ENCODE results near the gene CHMP1A. TPM values are rescaled to one million over a fixed set of nuclear protein-coding genes. Genes with fewer than 3 reads are reported as not detected.
"Not testable (repeated sequence)": the region's sequence is repeated elsewhere in the genome, so short reads cannot be mapped to it uniquely, and the experiment has no call there.

Gene CHMP1A
- total RNA-seq = 40.6 TPM
- long read RNA-seq, partial matches to known transcripts = 3 of 73 reads
- long read RNA-seq, other reads (novel, unspliced or antisense) = 64 of 73 reads

DNA sequence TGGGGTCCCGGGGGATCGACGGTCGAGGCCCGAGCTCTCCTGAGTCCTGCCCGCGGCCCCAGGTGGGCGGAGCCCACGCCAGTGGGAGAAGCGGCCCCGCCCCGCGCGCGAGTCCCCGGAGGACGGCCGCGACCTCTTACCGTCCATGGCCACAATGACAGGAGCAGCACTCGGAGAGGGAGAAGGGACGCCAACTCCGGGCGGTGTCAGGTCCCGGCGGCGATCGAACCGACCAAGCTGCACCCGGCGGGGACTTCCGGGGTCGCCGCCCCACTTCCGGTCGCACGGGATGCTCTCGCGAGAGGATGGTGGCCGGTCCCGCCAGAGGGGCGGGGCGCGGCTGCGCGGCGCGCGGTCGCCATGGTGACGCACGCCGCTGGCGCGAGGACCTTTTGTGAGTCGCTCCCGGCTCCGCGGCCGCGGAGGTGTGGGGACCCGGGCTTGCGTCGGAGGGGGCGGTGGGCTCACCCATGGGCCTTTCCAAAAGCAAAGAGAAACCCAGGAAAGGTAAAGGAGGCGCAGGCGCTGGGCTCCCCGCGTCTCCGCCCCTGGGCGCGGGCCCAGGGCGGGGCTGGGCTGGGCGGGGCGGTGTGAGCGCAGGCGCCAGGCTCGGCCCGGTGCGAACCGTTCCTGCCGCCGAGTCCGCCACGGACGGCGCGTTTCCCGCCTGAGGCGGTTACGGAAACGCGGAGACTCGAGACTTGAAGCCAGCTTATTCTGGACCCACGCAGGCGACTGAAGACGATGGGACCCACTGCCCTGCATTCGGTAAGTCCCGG lies at the start of gene CHMP1A, which contains the start of gene SPATA33:
Gene CHMP1A, minus strand, starts transcription at position 267 of the 779 bp plus-strand sequence. Its CDS starts 120 bp downstream, at position 147.
Gene SPATA33, plus strand, starts transcription at position 395 of the 779 bp plus-strand sequence. Its CDS starts 76 bp downstream, at position 471.
- peak; percentile 98 for ATAC-seq
- intact Hi-C loops (cut with DNase I) = loop anchor here (5.0 to 10.0 kb wide), 2 partner anchors 45 to 333 kb away; partner anchors contain the start of gene SPATA2L

DNA sequence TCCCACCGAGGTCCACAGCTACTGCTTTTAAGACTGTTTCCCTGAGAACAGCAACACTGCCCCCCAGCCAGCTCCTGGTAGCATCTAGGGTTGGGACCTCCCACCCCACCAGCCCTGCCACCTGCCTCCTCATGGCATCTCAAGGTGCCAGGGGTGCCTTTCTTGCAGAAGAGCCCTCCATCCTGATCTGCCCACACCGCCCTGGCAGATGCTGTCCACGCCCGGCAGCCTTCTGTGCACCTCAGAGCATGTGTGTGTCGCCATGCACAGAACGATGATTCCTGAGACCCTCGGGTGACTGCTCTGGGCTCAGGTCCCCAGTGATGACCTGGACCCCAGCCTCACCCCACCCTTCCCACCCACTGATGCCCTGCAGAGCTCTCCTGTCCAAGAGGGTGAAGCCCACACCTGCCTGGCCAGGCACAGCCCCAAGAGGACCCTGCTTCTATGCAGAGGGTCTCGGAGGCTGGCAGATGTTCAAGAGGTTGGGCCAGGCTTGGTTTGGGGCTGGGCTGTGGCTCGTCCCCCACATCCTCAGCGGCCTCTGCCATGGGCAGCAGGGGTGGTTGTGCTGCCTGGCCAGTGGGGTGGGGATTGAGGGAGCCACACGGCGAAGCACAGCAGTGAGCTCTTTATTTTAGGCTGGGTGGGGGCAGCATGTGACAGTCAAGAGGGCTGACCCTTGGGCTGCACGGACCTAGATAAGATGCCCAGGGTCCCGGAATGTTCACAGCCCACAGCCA lies 49.2 kb upstream of the CHMP1A start:
- no peak for ATAC-seq
- no peak for DNase-seq (ENCODE audit: missing footprints)
- intact Hi-C loops (cut with DNase I) = no loop called here

More for the DNA sequence above, at the start of gene CHMP1A, which contains the start of gene SPATA33:
- DNase-seq (ENCODE audit: missing footprints) = peak; percentile 95

DNA sequence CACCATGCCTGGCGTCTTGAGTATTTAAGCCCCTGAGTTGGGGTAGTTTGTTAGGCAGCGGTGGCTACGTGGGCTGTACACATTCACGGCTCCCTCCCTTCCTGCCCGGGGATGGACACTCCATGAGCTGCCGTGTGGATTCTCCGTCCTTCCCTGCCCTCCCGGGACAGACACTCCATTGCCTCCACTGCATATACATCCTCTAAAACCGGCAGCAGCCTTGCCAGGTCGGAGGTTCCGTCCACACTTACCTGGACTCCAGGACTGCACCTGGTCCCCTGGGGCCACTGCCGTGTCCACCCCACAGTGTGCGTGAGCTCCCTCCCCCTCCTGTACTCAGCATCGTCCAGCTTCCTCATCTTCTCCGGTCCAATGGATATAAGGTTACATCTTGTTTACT lies 47.5 kb upstream of the CHMP1A start:
- intact Hi-C loops (cut with DNase I) = no loop called here
- no peak for DNase-seq (ENCODE audit: missing footprints)

DNA sequence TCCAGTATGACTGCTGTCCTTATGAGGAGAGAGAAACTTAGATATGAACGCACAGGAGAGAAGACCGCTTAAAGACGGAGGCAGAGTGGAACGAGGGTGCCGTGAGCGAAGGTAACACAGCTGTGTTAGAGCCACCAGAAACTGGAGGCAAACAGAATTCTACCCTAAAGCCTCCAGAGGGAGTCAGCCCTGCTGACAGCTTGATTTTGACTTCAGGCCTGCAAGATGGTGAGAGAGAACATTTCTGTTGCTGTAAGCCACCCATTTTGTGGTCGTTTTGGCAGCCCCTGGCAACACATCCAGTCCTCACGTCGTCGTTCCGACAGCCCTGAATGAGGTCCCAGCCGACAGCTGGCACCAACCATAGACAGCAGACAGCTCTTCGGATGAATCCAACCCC lies 46.8 kb upstream of the CHMP1A start:
- intact Hi-C loops (cut with DNase I) = loop anchor here (5.0 kb wide), 3 partner anchors 47 to 158 kb away; partner anchors contain the start of genes CHMP1A and SPATA33
- no peak for ATAC-seq
- DNase-seq (ENCODE audit: missing footprints) = no peak

More for the DNA sequence above, 47.5 kb upstream of the CHMP1A start:
- no peak for ATAC-seq

DNA sequence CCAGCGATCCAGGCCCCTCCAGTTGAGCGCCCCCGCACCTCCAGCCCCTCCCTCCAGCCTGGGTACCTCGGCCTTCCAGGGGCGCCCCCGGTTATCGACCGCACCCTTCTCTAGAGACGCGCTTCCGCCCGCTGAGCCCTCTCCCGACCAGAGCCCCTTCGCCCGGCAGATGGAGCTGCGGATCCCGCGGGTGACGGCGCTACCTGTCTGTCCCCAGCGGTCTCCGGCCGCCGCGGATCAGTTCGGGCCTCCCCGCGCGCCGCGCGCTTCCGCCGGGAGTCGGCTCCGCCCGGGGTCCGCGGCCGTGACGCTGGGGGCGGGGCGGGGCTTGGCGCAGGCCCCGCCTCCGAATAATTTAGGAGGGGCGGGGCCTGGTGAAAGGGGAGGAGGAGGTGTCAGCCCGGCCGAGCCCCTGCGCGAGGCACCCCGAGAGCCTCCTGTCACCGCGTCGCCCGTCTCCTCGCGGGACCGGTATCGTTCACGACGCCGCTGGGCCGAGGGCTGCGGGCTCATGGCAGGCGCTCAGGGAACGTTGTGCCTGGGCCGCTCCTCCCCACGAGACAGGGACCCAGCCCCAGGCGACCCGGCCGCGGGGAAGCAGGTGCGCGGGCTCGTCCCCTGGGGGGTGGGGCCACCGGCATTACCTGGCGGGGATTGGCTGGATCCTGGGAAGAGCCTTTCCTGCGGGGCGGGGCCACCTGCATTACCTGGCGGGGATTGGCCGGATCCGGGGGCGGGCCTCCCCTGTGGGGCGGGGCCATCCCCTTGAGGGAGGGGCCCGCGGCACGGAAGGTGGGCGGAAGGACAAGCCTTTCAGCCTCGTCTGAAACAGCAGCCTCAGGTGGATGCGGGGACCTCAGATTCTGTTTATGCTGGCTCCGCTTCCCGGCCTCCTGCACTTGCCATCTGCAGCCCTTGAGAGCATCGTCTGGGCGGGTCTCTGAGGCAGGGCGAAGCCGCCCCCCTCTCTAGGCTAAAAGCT lies 44.2 kb upstream of the CHMP1A start, which contains the start of gene SPATA2L:
Gene SPATA2L, minus strand, starts transcription at position 281 of the 982 bp plus-strand sequence. CDS start 473 bp downstream, outside the sequence.
- peak; percentile 78 for ATAC-seq
- peak; percentile 95 for DNase-seq (ENCODE audit: missing footprints)
- intact Hi-C loops (cut with DNase I) = loop anchor here (5.0 kb wide), 3 partner anchors 44 to 161 kb away; partner anchors contain the start of genes CHMP1A and SPATA33

DNA sequence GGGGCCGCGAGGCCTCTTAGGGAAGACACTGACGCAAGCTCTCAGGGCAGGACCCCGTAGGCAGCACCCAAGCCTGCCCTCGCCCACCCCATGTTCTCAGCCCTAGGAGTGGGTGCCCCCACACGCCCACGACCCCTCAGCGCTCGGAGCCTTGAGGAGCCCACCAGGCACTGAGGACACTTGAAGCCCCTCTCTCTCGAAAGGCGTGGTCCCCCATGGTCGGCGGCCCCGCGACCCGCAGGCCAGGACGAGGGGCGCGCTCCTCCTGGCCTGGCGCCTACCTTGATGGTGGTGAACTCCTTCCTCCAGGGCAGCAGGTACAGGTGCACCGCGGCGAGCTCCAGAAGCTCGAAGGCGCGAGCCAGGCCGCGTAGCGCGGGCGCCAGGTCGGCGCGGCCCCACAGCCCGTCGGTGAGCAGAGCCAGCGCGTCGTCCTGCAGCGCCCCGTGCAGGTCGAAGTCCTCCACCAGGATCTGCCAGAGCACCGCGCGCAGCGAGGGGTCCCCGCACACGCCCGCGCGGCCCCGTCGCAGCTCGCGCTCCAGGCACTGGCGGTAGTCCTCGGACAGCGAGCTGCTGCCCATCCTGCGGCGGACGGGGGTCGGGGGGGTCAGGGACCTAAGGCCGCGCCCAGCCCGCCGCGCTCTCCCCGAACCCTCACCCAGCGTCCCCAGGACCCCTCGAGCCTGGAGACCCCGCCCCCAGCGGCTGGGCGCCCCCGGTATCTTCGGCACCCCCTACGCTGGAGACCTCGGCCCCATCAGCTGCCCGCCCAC lies 43.3 kb upstream of the CHMP1A start:
- DNase-seq (ENCODE audit: missing footprints) (no peak), ATAC-seq (no peak)
- intact Hi-C loops (cut with DNase I) = loop anchor here (5.0 kb wide), 3 partner anchors 44 to 161 kb away; partner anchors contain the start of genes CHMP1A and SPATA33

DNA sequence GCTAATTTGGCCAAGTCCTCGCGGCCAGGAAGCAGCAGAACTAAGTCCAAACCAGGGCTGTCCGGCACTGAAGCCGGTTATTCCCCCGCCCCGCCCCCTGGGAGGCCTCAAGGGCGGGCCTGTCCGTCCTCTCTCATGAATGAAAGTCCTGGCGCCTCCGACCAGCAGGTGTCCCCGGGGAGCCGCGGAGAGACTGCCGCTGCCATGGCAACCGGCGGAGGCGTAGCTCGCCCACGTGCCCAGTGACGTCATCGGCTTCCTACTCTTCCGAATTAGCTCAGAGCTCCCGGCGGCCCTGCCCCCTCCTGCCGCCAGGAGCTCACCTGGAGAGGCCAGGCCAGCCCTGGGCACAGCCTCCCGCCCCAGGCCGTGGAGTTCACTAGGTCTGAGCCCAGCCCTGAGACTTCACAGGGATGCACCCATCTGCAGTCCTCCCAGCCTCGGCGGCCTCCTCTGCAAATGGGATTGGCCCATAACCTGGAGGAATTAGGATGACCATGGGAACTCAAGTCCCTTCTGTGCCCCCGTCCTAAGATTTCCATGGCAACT lies 42.7 kb upstream of the CHMP1A start:
- DNase-seq (ENCODE audit: missing footprints) = peak; percentile 100
- intact Hi-C loops (cut with DNase I) = loop anchor here (5.0 kb wide), 3 partner anchors 43 to 162 kb away; partner anchors contain the start of genes CHMP1A and SPATA33
- peak; percentile 80 for ATAC-seq

DNA sequence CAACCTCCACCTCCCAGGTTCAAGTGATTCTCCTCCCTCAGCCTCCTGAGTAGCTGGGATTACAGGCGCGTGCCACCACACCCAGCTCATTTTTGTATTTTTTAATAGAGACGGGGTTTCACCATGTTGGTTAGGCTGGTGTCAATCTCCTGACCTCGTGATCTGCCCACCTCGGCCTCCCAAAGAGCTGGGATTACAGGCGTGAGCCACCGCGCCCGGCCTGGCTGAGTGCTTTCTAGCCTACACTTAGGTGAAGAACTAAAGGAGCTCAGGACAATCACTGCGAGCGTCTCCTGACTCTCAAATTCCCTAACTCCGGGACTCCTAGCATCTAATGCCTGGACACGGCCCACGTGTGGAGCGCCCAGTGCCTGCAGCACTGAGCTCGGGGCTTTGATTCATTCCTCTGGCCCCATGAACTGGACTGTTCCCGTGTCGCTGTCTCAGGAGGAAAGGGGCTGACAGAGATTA lies 42.2 kb upstream of the CHMP1A start:
- not testable (repeated sequence) for DNase-seq (ENCODE audit: missing footprints); ATAC-seq
- intact Hi-C loops (cut with DNase I) = loop anchor here (5.0 kb wide), 3 partner anchors 42 to 163 kb away; partner anchors contain the start of genes CHMP1A and SPATA33

DNA sequence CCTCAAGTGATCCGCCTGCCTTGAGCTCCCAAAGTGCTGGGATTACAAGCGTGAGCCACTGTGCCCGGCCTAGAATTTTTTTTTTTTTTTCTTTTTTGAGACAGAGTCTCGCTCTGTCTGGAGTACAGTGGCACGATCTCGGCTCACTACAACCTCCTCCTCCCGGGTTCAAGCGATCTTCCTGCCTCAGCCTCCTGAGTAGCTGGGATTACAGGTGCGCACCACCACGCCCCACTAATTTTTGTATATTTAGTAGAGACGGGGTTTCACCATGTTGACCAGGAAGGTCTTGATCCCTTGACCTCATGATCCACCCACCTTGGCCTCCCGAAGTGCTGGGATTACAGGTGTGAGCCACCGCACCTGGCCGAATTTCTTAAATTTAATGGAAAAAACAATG lies 41.2 kb upstream of the CHMP1A start:
- DNase-seq (ENCODE audit: missing footprints); ATAC-seq; intact Hi-C loops (cut with DNase I): not testable (repeated sequence)

DNA sequence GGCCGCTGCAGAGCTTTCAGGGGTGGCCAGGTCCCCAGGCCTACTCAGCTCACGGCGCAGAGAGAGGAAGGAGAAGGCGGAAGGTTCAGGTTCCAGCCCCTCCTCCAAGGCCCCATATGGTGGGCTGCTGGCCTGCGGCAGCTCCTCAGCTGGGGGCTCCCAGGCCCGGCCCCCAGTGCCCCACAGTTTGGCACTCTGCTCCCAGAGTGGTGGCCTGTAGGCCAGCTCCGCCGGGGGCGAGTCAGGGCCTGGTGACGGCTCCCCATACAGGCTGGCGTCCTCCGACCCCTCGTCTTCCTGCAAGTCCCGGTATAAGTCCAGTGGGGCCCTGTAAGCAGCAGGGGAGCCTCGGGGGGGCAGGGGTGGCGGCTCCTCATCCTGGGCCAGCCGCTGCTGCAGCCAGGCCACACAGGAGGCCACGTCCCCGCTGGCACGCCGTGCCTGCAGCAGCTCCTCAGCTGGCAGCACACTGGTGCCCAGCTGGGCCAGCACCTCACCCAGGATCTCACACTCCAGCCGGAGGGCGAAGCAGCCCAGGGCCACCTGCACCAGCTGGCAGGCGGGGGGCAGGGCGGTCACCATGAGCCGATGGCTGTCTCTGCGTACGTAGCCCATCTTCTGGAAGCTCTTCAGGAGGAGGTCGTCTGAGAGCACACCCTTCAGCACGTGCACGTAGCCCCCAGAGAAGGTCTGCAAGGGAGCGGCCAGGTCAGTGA lies 40.3 kb upstream of the CHMP1A start:
- DNase-seq (ENCODE audit: missing footprints) (no peak), ATAC-seq (no peak)
- intact Hi-C loops (cut with DNase I) = no loop called here

DNA sequence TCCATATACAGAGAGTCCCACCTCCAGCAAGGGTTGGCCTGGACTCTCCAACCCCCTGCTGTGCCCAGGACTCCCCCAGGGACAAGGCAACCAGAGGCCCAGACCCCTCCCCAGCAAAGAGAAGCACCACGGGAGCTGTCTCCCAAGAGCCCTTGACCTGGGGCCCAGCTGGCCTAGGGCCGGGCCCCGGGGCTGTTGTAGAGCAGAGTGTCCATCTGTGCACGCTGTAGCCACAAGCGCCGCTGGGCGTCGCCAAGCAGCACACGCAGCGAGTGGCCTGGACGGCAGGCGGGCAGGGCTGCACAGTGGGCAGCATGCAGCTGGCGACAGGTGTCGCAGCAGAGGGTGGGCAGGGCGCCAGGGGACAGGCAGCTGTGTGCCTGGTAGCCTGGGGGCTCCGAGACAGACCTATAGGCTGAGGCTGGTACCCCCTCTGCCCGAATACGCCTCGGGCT lies 39.7 kb upstream of the CHMP1A start:
- ATAC-seq (no peak), DNase-seq (ENCODE audit: missing footprints) (no peak)
- intact Hi-C loops (cut with DNase I) = no loop called here

DNA sequence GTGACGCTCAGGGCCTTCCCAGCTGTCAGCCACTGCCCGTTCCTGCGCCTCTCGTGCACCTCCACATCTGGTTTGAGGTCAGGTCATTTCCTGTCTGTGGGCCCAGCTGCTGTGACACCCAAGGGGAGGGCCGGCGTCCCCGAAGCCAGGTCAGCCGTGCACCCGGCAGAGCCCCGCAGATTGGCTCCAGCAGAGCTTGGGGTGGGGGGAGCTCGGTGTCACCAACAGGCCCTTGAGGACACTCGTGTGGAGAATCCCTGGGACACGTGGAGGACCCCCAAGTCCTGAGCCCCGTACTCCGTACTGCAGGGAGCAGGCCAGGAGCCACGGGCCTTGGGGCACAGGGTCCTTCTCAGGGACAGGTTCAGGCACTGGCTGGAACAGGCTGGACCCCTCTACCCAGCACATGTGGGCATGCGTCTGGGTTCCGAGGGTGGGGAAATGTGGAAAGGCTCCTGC lies 39.2 kb upstream of the CHMP1A start:
- intact Hi-C loops (cut with DNase I) = no loop called here
- ATAC-seq = no peak
- DNase-seq (ENCODE audit: missing footprints) = no peak

DNA sequence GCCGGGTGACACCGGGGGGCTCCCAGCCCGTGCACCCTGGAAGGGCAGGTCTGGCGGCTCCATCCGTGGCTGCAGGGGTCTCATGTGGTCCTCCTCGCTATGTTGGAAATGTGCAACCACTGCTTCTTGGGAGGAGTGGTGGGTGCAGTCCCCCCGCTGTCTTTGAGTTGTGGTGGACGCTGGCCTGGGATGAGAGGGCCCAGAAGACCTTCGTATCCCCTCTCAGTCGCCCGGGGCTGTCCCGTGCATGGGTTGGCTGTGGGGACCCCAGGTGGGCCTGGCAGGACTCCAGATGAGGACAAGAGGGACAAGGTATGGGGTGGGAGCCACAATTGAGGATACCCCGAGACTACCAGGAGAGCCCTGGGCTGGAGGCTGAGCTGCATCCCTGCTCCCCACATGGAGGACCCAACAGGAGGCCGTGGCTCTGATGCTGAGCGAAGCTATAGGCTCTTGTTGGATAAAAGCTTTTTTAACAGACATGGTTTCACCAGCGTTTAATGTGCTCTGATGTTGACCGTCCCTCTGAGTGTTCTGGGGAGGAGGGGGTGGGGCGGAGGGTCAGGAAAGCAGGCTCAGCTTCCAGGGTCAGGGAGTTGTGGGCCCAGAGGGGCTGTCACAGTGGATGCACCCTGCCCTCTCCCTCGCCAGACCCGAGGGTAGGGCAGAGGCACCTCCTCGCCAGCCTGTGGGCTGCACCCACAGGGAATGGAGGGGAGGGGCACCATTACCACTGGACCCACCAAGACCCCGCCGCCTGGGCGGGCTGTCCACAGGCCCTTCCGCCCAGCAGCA lies 38.6 kb upstream of the CHMP1A start:
- no peak for DNase-seq (ENCODE audit: missing footprints)
- intact Hi-C loops (cut with DNase I) = no loop called here

DNA sequence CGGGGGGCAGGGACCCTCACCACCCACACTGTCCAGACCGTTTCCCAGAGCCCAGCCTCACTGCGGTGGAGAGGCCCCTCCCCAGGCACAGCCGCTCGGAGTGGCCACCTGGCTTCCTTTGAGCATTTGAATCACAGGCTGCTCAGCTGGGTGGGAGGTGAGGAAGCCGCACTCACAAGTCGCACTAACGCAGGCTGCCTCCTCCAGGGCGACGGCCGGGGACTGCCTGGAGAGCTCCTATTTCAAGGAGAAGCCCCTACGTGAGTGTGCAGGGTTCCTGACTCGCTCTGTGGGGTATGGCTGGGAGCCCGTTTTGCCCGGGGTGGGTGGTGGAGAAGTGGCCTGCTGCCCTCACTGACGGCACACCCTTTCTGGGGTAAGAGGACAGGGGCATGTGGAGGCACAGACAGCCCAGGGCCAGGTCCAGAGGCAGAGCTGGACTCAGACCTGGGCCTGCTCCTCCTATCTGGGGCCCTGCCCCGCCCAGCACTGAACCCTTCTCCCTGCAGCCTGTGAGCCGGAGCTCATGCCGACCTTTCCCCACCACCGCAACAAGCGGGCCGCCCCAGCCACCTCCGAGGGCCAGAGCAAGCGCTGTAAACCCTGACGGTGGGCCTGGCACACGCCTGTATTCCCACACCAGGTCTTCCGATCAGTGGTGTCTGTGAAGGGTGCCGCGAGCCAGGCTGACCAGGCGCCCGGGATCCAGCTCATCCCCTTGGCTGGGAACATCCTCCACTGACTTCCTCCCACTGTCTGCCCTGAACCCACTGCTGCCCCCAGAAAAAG lies 37.8 kb upstream of the CHMP1A start:
- intact Hi-C loops (cut with DNase I) = no loop called here
- no peak for DNase-seq (ENCODE audit: missing footprints)
- ATAC-seq = no peak

More for the DNA sequence above, 38.6 kb upstream of the CHMP1A start:
- ATAC-seq = no peak

All from Right ventricle myocardium inferior (tissue), 1 donor.